HepG2 (cell line): ENCODE results near the gene CEP162. TPM values are rescaled to one million over a fixed set of nuclear protein-coding genes. Genes with fewer than 3 reads are reported as not detected.
"Not testable (repeated sequence)": the region's sequence is repeated elsewhere in the genome, so short reads cannot be mapped to it uniquely, and the experiment has no call there.

Experiments
- ATAC-seq: fragments of 200-7000 bp; cut with Tn5 transposase; 3 replicates; pipeline ENCODE4 v1.9.1; 2020; ENCODE audit warnings: mild to moderate bottlenecking, moderate library complexity
- BruUV-seq: library from RNA; stranded (reverse); fragments of 400-500 nt; replicated peaks from 2 replicates; lab custom pipeline; 2021; lab: Mats Ljungman, UMichigan
- CTCF ChIA-PET: fragments of 300-600 bp; formaldehyde crosslinking; extraction: SDS; loops from one replicate; lab custom pipeline; 2021; ENCODE audit warnings: low total read pairs, inconsistent platforms, low intra/inter-chr PET ratio; lab: Yijun Ruan, JAX
- POLR2A ChIA-PET: fragments of 350-600 bp; sonication (Branson Sonifier 250); formaldehyde crosslinking; loops from one replicate; lab custom pipeline; 2020; ENCODE audit warnings: antibody characterized with exemption, inconsistent platforms; lab: Yijun Ruan, JAX
- DNase-seq: peaks from one replicate; pipeline ENCODE4 v3.0.0-alpha.2; 2015; ENCODE audit warnings: low spot score
- FAIRE-seq: peaks from 3 replicates; lab custom pipeline; 2011; peaks lifted over from hg19 to GRCh38; lab: Jason Lieb, UNC
- H2AFZ ChIP-seq: one replicate; pipeline ENCODE4 v1.6.1; 2011; ENCODE audit warnings: low read length, inconsistent platforms
- H3K27ac ChIP-seq: fragments of 300-600 bp; 3 replicates; pipeline ENCODE4 v1.8.0; 2011; ENCODE audit warnings: mixed run types, mild to moderate bottlenecking, mixed read lengths, low read length, inconsistent platforms; ENCODE audit not compliant: insufficient read depth; ENCODE audit errors: extremely low read length
- H3K27me3 ChIP-seq, 2 experiments: fragments of 200-600 bp in 1 of 2; 2 replicates in 1 of 2; 3 replicates in 1 of 2; pipeline versions ENCODE4 v1.6.0 to v1.8.0; 2011; ENCODE audit warnings: low read length in 2 of 2, mild to moderate bottlenecking in 2 of 2, moderate library complexity in 2 of 2, inconsistent platforms in 1 of 2; ENCODE audit not compliant: insufficient read depth in 2 of 2, control insufficient read depth in 1 of 2
- H3K36me3 ChIP-seq, 2 experiments: fragments of 200-600 bp in 1 of 2; replicated peaks in 1 of 2; 2 replicates in 1 of 2; 3 replicates in 1 of 2; pipeline versions ENCODE4 v1.5.1 to v1.8.0; 2011; ENCODE audit warnings: low read length in 2 of 2, inconsistent platforms in 1 of 2; ENCODE audit not compliant: insufficient read depth in 2 of 2, control insufficient read depth in 1 of 2
- H3K4me1 ChIP-seq: 2 replicates; pipeline ENCODE4 v1.5.1; 2012; ENCODE audit warnings: low read length, inconsistent platforms; ENCODE audit not compliant: insufficient read depth
- H3K4me2 ChIP-seq: 2 replicates; pipeline ENCODE4 v1.6.0; 2011; ENCODE audit warnings: low read depth, low read length, inconsistent platforms
- H3K4me3 ChIP-seq, 3 experiments: fragments of 200-600 bp in 1 of 3; sonication (generic), shearing (Covaris generic) in 1 of 3; replicated peaks in 1 of 3; 2 replicates each; pipeline ENCODE4 v1.5.1; 2011 to 2016; ENCODE audit warnings: low read length in 3 of 3, inconsistent platforms in 2 of 3, low read depth in 2 of 3, mild to moderate bottlenecking in 2 of 3, control low read depth in 1 of 3, mixed read lengths in 1 of 3; ENCODE audit not compliant: insufficient read depth in 1 of 3
- H3K79me2 ChIP-seq: one replicate; pipeline ENCODE4 v1.6.1; 2011; ENCODE audit warnings: low read length, inconsistent platforms; ENCODE audit not compliant: insufficient read depth
- H3K9ac ChIP-seq: 2 replicates; pipeline ENCODE4 v1.6.0; 2011; ENCODE audit warnings: mild to moderate bottlenecking, low read depth, low read length, inconsistent platforms; ENCODE audit not compliant: insufficient read depth
- H3K9me3 ChIP-seq: 2 replicates; pipeline ENCODE4 v1.5.1; 2012; ENCODE audit warnings: mild to moderate bottlenecking, low read length
- H4K20me1 ChIP-seq: 2 replicates; pipeline ENCODE4 v1.6.0; 2011; ENCODE audit warnings: inconsistent platforms, mild to moderate bottlenecking, low read length, moderate library complexity; ENCODE audit not compliant: insufficient read depth
- KLF13 ChIP-seq: sonication (generic); formaldehyde crosslinking; IDR thresholded peaks from 2 replicates; pipeline ENCODE4 v1.4.0; 2020; ENCODE audit warnings: mild to moderate bottlenecking, missing genetic modification reagents
- MIER2 ChIP-seq: IDR thresholded peaks from 2 replicates; pipeline ENCODE4 v1.6.1; 2016; ENCODE audit warnings: missing biosample characterization, missing genetic modification reagents
- PITX1 ChIP-seq: sonication (generic); formaldehyde crosslinking; IDR thresholded peaks from 2 replicates; pipeline ENCODE4 v1.5.1; 2020; ENCODE audit warnings: mild to moderate bottlenecking, missing genetic modification reagents
- REL ChIP-seq: sonication (generic); formaldehyde crosslinking; conservative IDR thresholded peaks from 2 replicates; pipeline ENCODE4 v1.8.0; 2022; ENCODE audit warnings: mild to moderate bottlenecking, missing genetic modification reagents, moderate library complexity
- U2AF2 ChIP-seq: fragments of 200-400 bp; formaldehyde crosslinking; IDR thresholded peaks from 2 replicates; pipeline ENCODE4 v1.6.1; 2017; ENCODE audit warnings: low read depth, mild to moderate bottlenecking, low read length
- ZNF333 ChIP-seq: sonication (generic); formaldehyde crosslinking; IDR thresholded peaks from 2 replicates; pipeline ENCODE4 v1.4.0; 2020; ENCODE audit warnings: mild to moderate bottlenecking, missing genetic modification reagents, borderline replicate concordance
- ZNF570 ChIP-seq: sonication (generic); formaldehyde crosslinking; IDR thresholded peaks from 2 replicates; pipeline ENCODE4 v1.4.0; 2020; ENCODE audit warnings: mild to moderate bottlenecking, missing genetic modification reagents, borderline replicate concordance
- ZNF883 ChIP-seq: sonication (generic); formaldehyde crosslinking; IDR thresholded peaks from 2 replicates; pipeline ENCODE4 v1.5.1; 2020; ENCODE audit warnings: mild to moderate bottlenecking, missing genetic modification reagents; ENCODE audit errors: not compliant biosample characterization
- WGBS: methylation state at CpG from one replicate; pipeline ENCODE4 v1.1.6; 2017; ENCODE audit warnings: low lambda C conversion rate; 5-methylcytosine and 5-hydroxymethylcytosine counted together
- in situ Hi-C: cut with HindIII; loops from 2 replicates; pipeline ENCODE4 v1.10.0; 2017; ENCODE audit warnings: low pct_unique_long_range_greater_than_20kb; ENCODE audit not compliant: extremely low pct_ligation_motif_present
- intact Hi-C: fragments of 100-400 bp; cut with micrococcal nuclease; formaldehyde crosslinking; loops from one replicate; pipeline ENCODE4 v1.10.0; 2022; ENCODE audit not compliant: unreplicated experiment
- polyA plus RNA-seq, 8 experiments: library from polyadenylated mRNA; depleted of rRNA in 3 of 8; stranded (reverse) in 7 of 8; unstranded in 1 of 8; fragments of >200 nt; fragmentation: Illumina TruSeq in 4 of 8; extraction: Trizol in 4 of 8; gene quantifications; 2 replicates each; pipeline versions ENCODE4 v1.2.1 to v1.2.3, GENCODE V29; 2011 to 2016; ENCODE audit warnings: low read depth in 4 of 8, missing spikeins in 1 of 8, mixed read lengths in 1 of 8; ENCODE audit not compliant: insufficient read depth in 1 of 8
- total RNA-seq, 5 experiments: library from RNA; depleted of rRNA; stranded (reverse); fragments of >200 nt; fragmentation: Illumina TruSeq; extraction: Trizol; gene quantifications; 2 replicates each; pipeline ENCODE4 v1.2.3, GENCODE V29; 2016; ENCODE audit warnings: low read depth in 1 of 5
- TF ChIP-seq, protein P1 (sequence below): sonication (generic); formaldehyde crosslinking; IDR thresholded peaks from 2 replicates; pipeline ENCODE4 v1.5.1; 2020; ENCODE audit warnings: missing genetic modification reagents, mild to moderate bottlenecking, borderline replicate concordance

Gene CEP162
- total and polyA plus RNA-seq, 2 of the 13 experiments (the other 11 are each of a cell fraction or from before 2014, with no cell fraction given) = 0.50 to 7.9 TPM

DNA sequence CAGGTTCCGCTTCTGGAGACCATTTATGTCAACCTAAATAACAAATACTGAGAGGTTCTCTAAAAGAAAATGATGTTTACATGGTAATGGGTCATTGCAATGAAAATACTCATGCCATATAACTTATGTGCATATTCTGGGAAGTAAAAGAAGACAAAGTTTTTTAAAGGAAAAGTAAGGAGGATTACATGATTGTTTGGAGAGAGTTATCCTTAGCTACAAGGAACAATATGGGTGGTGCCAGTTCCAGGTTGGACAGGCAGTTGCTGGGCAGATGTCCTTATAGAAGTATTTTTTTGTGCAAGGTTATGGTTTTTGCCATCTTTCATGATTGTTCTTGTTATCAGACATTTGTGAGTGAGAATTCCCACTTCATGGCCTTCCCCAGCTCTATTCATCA, 141.4 kb downstream of the CEP162 start:
- no peak overlapping the region for H3K4me3 ChIP-seq
- DNase-seq = no peak
- no peak overlapping the region for H3K4me2 ChIP-seq
- no peaks in the 10 kb centered on the region for H3K79me2 ChIP-seq
- H4K20me1 ChIP-seq = no peaks in the 10 kb centered on the region
- no TSS peak for BruUV-seq
- H2AFZ ChIP-seq = no peak overlapping the region
- H3K36me3 ChIP-seq = no peaks in the 10 kb centered on the region
- H3K9me3 ChIP-seq = no peaks in the 10 kb centered on the region
- no peak for TF ChIP-seq ZNF883 (CRISPR knock-in tag)
- no peak for TF ChIP-seq ZNF570 (CRISPR knock-in tag)
- no peak for TF ChIP-seq MIER2 (CRISPR knock-in tag)
- no peak for TF ChIP-seq PITX1 (CRISPR knock-in tag)
- TF ChIP-seq KLF13 (CRISPR knock-in tag) = no peak
- no peak for TF ChIP-seq ZNF333 (CRISPR knock-in tag)
- no peak for TF ChIP-seq REL
- no peak for TF ChIP-seq U2AF2
- TF ChIP-seq, protein P1, sequence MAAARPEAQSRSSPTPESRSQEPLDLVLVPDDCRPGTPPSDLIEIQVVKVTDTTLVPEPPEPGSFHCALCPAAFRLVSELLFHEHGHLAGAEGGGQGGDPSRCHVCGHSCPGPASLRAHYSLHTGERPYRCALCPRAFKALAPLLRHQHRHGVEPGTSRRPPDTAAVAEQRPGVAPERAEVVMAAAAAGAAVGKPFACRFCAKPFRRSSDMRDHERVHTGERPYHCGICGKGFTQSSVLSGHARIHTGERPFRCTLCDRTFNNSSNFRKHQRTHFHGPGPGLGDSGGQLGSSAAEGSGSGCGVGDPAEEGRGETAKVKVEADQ = no peak
- no peak overlapping the region for H3K9ac ChIP-seq
- 35% methylated on average over 1 of the region's 1 CpG for WGBS
- H3K4me1 ChIP-seq = peaks cover 28% of the 10 kb centered on the region
- in situ Hi-C loops = no loop called here
- H3K27me3 ChIP-seq = no peaks in the 10 kb centered on the region
- intact Hi-C loops = no loop called here
- ATAC-seq = no peak
- no peak overlapping the region for H3K27ac ChIP-seq
- no peak for FAIRE-seq
- ChIA-PET CTCF (no interaction called here), POLR2A (no interaction called here)

DNA sequence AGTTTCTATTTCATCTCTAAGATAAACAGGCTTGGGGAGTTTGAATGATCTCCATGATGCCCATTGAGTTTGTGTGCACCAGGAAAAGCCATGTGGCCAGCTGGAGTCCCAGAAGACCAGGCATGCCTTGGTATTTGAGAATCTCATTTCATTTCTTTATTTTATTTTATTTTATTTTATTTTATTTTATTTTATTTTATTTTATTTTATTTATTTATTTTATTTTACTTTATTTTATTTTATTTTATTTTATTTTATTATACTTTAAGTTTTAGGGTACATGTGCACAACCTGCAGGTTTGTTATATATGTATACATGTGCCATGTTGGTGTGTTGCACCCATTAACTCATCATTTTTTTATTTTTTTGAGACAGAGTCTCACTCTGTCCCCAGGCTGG, 142.7 kb downstream of the CEP162 start:
- H3K4me3 ChIP-seq, H2AFZ ChIP-seq, BruUV-seq, H4K20me1 ChIP-seq, in situ Hi-C loops, intact Hi-C loops, ATAC-seq, H3K9me3 ChIP-seq, FAIRE-seq, H3K36me3 ChIP-seq, H3K79me2 ChIP-seq, POLR2A ChIA-PET, CTCF ChIA-PET, H3K4me2 ChIP-seq, H3K27ac ChIP-seq, DNase-seq, H3K27me3 ChIP-seq, H3K9ac ChIP-seq: not testable (repeated sequence)
- peaks cover 28% of the 10 kb centered on the region for H3K4me1 ChIP-seq
